ENCODE results near the gene PARK7. TPM values are rescaled to one million over a fixed set of nuclear protein-coding genes. Genes with fewer than 3 reads are reported as not detected.
"Not testable (repeated sequence)": the region's sequence is repeated elsewhere in the genome, so short reads cannot be mapped to it uniquely, and the experiment has no call there.

PARK7 gene
- total RNA-seq: 100 to 1,000 TPM; 284 to 328 TPM
- long read RNA-seq, transcript PARK7-209 (7 exons, 1,088 nt): major isoform, 44 of 87 reads
- long read RNA-seq, transcript PARK7-201 (7 exons, 949 nt): minor isoform, 37 of 87 reads
- long read RNA-seq, partial matches to known transcripts: 3 of 87 reads
- long read RNA-seq, other reads (novel, unspliced or antisense): 2 of 87 reads

DNA sequence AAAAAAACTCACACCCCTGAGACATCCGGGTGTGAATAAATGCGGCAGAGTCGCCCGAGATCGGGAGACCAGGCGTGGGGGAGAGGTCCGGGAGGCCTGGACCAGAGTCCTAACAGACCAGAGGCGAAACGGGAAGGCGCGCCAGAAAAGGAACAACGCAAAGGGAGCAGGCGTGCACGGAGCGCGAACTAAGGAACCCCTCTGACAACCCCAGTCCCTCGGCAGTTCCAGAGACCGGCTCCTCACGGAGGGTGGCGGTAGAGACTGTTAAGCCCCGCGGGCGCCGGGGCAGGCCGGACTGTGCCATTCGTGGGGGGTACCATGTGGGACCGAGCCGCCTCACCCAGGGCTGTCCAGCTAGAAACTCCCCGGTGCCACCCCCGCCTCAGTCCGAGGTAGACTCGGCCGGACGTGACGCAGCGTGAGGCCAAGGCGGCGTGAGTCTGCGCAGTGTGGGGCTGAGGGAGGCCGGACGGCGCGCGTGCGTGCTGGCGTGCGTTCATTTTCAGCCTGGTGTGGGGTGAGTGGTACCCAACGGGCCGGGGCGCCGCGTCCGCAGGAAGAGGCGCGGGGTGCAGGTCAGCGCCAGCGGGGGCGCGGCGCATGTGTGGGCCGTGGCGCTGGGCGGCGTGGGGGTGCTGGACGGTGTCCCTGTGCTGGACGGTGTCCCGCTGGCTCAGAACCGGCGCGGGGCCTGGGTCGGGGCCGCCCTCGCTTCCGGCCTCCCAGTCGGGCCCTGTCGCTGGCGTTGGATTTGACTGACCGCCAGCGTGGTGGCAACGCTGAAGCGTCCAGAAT lies at the start of gene PARK7:
Gene PARK7 (plus strand): TSS at position 496 of the 798 bp plus-strand sequence. CDS start 1,075 bp downstream, outside the sequence.
- ATAC-seq (peak; percentile 96 to 97), DNase-seq (peak; percentile 100)
- intact Hi-C loops (cut with DNase I): no loop called here

DNA sequence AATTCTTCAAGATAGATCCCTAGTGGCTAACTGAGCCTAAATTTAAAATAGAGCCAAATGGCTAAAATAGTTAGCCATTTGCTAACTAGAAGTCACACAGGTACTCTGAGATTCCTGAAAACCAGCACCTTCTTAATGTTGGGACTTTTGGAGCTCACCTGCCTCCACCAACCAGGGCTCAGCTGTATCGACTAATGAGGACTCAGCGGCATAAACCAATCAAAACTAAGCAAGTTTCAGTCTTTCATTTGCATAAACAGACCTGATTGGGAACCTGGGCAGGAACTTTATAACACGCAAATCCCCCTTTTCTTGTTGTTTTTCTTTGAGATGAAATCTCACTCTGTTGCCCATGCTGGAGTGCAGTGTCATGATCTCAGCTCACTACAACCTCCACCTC lies 49.4 kb upstream of the PARK7 start:
- ATAC-seq (no peak), DNase-seq (no peak)
- intact Hi-C loops (cut with DNase I): no loop called here

DNA sequence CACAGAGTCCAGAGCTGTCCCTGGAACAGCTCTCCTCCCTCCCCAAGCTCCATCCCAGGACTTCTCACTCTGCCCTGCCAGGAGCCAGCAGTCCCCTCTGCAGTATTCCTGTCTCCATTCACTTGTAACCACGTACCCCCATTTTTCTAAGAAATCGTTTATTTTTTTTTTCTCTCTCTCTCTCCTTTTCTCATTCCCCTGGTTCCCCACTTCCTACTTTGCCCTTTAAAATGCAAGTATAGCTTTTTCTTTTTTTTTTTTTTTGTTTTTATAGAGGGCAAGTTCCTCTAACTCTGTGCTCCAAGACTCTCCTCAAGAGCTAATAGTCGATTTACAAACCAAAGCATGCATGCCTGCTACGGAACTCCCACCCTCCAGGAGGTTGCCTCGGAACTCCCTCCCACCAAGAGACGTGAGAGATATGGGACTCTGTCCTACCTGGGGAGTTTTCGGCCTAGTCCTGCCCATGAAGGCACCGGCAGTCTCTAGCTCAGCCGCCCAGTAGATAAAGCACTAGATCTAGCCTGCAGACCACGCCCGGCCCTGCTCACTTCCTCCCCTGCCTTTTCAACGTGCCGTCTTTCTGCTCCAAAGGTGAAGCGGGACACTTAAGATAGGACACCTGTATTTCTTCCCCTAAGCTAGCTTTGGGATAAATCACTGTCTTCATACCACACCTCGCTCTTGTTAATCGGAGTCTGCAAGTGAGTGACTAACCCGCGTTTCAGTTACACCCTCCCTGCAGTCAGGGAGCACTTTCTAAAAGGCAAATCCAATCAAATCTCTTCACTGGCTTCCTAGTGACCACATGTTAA lies 48.6 kb upstream of the PARK7 start:
- ATAC-seq (no peak), DNase-seq (no peak)
- intact Hi-C loops (cut with DNase I): no loop called here

DNA sequence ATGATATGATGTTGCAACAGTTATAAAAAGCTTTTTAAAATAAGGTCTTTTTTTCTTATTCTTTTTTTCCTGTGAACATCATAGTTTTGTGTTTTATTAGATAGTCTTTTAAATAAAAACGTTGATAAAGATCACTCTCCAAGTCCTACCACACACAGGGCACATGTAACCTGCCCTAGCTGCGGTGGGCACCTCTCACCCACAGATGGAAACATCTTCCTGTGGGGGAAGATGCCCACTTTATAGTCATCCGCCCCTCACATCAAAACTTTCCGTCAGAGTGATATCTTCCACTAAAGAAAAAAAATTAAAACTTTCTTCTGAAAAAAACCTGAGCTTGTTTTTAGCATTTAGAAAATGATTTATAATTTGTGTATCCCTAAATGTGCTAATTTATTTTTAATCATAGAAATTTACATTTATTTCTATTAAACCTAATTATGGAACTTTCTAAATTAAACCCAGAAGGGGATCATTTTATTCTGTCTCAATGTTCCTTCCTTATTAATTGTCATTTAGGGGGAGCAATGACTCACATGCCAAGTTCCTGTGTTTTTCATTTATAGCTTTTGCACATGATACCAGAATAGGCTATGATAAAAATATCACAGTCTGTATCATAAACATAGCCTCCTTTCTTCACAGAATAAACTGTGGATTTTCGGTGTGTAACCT lies 45.5 kb upstream of the PARK7 start:
- DNase-seq (no peak), ATAC-seq (no peak)
- intact Hi-C loops (cut with DNase I): no loop called here

DNA sequence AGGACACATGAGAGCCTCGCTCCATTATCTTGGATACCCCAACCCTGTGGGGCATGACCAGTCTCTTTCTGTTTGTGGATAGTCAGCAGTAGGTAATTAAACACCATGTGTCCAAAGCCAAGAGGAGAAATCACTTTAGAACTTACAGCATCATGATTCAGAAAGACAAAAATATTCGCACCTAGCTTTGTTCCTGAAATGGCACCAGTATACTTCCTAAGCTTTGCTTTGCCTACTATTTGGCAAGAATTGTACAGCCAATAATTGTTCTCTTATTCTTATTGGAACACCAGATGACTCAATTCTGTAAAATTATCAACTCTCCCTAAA lies 45.0 kb upstream of the PARK7 start:
- ATAC-seq: no peak
- no peak for DNase-seq
- intact Hi-C loops (cut with DNase I): no loop called here

DNA sequence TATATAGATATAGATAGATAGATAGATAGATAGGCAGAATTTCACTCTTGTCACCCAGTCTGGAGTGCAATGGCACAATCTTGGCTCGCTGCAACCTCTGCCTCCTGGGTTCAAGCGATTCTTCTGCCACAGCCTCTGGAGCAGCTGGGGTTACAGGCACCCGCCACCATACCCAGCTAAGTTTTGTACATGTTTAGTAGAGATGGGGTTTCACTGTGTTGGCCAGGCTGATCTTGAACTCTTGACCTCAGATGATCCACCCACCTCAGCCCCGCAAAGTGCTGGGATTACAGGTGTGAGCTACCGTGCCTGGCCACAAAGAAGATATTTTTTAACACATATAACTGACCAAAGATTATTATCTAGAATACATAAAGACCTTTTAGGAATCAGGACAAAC lies 43.5 kb upstream of the PARK7 start:
- intact Hi-C loops (cut with DNase I); ATAC-seq: not testable (repeated sequence)

DNA sequence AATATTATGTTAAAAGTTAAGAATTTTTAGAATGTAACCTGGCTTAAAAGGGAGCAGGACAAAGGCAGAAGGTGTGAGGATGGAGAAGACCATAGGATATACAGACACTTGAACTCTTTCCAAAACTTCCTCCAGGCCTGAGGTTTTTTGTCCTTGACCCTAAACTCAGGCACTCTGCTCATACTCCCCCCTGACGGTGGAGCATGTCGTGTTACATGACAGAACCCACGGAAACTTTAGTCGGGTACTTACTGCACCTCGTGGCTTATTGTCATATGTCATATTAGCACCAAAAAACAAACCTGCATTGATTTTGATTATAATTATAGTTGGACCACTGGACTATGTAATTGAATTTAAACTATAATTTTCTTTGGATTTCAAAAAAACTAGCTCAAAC lies 41.6 kb upstream of the PARK7 start:
- DNase-seq (no peak), ATAC-seq (no peak)
- intact Hi-C loops (cut with DNase I): no loop called here

More for the DNA sequence above, 43.5 kb upstream of the PARK7 start:
- not testable (repeated sequence) for DNase-seq

DNA sequence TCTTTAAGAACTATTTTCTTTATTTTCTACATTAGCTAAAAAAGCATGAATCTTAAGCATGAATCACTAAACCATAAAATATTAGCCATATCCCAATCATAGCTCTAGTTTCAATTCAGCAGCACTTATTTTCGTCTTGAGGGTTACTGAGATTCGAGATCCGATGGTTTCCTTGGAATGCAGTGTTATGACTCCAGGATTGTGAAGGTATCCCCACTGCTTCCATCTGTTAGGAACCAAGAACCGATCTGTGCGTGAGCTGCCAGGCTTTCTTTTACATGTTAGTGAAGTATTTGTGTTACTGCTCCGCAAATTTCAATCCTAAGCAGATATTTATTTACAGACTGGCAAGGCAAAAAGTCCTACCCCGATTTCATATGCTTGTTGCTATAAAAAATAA lies 39.7 kb upstream of the PARK7 start:
- no peak for ATAC-seq
- intact Hi-C loops (cut with DNase I): no loop called here
- no peak for DNase-seq

DNA sequence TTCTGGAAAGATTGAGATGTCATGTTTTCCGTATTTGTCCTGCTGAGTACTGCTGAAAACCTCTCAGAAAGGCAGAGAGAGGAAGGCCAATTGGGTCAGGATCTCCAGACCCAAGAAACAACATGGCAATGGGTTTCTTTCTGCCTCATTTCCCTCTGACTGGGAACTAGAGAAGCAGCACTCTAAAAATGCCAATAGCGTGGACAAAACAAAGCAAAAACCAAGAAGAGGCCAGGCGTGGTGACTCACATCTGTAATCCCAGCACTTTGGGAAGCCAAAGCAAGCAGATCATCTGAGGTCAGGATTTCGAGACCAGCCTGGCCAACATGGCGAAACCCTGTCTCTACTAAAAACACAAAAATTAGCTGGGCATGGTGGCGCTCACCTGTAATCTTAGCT lies 39.2 kb upstream of the PARK7 start:
- intact Hi-C loops (cut with DNase I): no loop called here
- no peak for ATAC-seq
- DNase-seq: no peak

DNA sequence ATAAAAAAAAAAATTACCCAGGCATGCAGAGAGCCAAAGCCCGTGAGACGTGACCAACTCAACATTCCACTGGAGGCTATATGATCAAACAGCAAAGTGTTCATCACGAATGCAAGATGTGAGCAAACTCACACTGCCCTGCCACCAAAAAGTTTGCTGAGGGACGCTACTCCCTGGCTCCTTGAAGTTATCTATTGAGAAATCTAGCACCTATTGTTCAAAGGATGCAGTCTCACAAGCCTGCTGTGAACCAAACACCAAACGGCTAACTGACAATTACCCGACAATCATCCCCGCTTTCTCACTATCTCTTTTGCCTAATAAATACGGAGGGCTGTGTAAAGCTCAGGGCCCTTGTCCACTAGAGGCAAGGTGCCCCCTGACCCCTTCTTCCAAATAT lies 34.5 kb upstream of the PARK7 start:
- intact Hi-C loops (cut with DNase I); DNase-seq; ATAC-seq: not testable (repeated sequence)

DNA sequence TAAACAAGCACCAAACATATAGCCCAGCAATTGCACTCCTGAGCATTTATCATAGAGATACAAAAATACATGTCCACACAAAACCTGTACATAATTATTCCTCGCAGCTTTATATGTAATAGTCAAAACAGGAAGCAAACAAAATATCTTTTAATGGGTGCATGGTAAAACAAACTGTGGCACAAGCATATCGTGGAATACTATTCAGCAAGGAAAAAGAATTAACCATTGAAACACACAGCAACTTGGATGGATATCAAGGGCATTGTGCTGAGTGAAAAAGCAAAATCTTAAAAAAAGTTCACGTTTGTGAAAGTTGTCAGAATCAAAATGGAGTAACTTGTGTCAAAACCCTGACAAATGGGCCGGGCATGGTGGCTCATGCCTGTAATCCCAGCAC lies 33.3 kb upstream of the PARK7 start:
- intact Hi-C loops (cut with DNase I): no loop called here
- DNase-seq: no peak
- ATAC-seq: no peak

DNA sequence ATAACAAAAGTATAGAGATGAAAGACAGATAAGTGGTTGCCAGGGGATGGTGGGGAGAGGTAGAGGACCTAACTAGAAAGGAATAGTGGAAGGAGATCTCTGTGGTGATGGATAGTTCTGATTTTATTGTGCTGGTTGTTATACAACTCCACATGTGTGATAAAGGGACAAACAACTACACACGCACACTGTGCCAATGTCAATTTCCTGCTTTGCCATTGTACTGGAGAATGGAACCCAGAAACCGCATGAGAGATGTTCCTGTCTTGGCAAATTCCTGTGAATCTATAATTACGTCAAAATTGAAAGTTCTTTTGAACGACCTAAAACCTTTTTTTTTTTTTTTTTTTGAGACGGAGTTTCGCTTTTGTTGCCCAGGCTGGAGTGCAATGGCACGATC lies 31.9 kb upstream of the PARK7 start:
- ATAC-seq: no peak

DNA sequence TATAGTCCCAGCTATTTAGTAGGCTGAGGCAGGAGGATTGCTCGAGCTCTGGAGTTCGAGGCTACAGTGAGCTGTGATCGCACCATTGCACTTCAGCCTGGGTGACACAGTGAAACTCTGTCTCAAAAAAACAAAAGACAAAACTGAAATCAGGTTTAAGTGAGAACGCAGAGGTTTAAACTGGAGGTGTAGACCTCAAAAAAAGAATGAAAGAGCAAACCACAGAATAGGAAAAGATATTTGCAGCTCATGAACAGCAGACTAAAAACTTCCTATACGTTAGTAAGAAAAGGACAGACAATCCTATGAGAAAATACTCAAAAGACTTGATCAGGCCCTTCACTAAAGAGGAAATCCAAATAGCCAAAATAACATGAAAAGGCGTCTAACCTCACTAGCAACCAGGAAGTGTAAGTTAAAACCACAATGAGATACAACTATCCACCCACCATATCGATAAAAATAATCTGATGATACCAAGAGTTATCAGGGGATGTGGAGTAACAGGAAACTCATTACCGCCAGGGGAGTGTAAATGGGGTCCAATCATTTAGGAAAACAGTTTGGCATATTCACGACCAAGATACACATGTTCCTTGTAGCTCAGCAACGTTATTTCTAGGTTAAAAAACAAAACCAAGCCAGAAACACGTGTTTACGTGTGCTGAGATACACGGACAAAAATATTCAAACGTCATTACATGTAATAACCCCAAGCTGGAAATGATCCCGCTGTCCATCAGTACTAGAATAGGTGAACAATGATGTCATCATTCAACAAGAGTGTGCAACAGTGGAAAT lies 30.7 kb upstream of the PARK7 start:
- intact Hi-C loops (cut with DNase I): no loop called here
- DNase-seq (no peak), ATAC-seq (no peak)

More for the DNA sequence above, 31.9 kb upstream of the PARK7 start:
- intact Hi-C loops (cut with DNase I): no loop called here
- no peak for DNase-seq

DNA sequence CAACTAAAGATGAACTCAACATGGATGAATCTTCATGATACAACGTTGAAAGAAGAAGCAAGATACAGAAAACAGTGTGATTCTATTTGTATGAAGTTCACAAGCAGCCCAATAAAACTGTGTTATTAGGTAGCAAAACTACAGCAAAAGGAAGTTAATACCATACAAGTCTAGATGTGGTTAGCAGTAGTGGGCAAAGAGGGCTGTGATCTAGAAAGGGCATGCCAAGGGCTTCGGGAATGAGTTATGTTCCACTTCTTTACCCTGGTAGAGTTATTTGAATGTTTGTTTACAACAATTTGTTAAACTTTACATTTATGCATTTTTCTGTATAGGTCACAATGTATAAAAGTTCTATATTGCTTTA lies 30.1 kb upstream of the PARK7 start:
- ATAC-seq (no peak), DNase-seq (no peak)
- intact Hi-C loops (cut with DNase I): no loop called here

DNA sequence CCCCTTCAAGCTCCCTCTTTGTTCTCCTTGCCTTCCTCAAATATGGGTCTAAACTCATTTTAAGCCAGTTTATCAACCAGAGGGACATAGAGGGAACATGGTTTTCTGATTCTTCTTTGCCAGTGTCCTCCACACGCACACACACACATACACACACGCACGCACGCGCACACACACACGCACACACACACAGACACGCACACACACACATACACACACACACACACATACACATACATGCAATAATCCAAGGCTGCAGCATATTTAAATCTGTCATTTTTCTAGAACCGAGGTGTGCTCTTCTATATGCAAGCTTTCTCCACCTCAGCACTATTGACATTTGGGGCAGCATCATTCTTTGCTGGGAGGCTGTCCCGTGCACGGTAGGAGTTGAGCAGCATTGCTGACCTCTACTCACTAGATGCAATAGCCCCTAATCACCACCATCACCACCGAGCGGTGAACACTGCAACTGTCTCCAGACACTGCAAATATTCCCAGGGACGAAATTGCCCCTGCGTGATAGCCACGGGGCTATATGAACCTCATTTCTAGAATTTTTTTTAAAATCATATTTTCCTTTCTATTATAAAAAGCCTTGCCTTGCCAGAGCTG lies 28.9 kb upstream of the PARK7 start:
- no peak for ATAC-seq
- DNase-seq: no peak
- intact Hi-C loops (cut with DNase I): no loop called here

DNA sequence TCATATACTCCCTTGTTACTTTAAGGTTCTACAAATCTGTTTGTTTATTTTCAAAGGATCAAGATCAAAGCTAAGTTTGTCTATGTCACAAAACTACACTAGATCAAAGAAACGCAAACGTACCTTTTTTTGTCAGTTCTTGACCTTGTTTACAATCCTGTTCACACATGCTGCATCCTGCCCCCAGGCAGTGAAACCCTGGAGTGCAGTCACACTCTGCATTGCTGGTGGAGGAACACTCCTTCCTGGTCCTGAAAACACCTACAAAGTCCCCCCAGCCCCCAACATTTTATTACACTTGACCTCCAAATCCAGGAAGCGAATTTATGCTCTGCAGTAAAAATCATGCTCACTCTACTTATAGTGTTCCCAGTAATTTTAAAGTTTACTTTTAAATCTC lies 23.4 kb upstream of the PARK7 start:
- no peak for DNase-seq
- no peak for ATAC-seq
- intact Hi-C loops (cut with DNase I): no loop called here

DNA sequence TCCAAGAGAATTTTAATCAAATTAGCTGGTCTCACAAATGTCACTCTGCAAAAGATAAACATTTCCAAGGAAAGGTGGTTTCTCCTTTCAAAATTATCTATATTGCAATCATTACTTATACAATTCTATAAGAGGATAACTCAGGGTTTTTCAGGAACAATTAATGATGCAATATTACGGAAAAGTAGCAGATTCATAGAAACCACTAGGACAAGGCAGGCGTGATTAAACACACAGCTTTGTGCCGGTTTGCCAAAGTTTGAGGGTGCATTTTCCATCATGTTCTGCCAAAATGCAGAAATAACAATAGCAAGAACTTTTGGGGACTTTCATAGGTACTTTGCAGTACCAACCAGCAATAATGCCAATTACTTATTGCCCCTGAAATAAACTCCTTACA lies 21.5 kb upstream of the PARK7 start:
- DNase-seq: no peak
- intact Hi-C loops (cut with DNase I): no loop called here
- ATAC-seq: no peak

DNA sequence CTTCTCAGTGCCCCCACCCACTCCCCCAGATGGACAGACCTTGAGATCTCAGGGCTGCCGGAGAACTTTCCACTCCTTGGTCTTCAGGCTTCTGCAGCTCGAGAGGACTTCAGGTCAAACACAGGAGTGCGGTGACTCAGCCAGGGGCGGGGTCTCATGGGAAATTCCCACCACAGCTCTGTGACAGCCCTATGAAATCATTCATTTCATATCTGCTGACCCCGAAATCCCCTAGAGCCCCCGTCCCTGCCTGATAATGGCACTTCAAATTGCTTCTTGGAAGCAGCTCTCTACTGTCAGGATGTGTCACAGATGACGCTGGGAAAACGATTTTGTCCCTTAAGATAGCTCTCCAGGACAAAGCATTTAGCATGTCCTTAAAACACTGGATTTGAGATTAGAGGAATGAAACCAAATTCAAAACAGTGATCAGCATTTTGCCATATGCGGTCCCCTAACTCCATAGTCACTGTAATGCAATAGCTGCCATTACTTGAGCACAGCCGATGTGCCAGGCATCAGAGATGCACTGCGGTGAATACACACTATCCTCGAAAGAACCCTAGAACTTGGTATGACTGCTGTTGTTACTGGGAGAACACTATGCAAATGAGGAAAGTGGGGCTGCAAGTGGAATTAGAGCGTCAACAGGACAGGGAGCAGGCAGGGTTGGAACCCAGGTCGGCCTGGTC lies 20.6 kb upstream of the PARK7 start, which contains the start of gene TNFRSF9:
Gene TNFRSF9 (minus strand): TSS at position 95 of the 692 bp plus-strand sequence. CDS start 845 bp downstream, outside the sequence.
- peak; percentile 41 for DNase-seq
- peak in 1 of 2 donors; percentile 64 for ATAC-seq
- intact Hi-C loops (cut with DNase I): no loop called here
